ENCODE results near the gene TMEM151B.
A peak's percentile ranks its signal among the peaks of the same experiment; 100 is the strongest.
"Not testable (repeated sequence)": the region's sequence is repeated elsewhere in the genome, so short reads cannot be mapped to it uniquely, and the experiment has no call there.

Gene TMEM151B

DNA sequence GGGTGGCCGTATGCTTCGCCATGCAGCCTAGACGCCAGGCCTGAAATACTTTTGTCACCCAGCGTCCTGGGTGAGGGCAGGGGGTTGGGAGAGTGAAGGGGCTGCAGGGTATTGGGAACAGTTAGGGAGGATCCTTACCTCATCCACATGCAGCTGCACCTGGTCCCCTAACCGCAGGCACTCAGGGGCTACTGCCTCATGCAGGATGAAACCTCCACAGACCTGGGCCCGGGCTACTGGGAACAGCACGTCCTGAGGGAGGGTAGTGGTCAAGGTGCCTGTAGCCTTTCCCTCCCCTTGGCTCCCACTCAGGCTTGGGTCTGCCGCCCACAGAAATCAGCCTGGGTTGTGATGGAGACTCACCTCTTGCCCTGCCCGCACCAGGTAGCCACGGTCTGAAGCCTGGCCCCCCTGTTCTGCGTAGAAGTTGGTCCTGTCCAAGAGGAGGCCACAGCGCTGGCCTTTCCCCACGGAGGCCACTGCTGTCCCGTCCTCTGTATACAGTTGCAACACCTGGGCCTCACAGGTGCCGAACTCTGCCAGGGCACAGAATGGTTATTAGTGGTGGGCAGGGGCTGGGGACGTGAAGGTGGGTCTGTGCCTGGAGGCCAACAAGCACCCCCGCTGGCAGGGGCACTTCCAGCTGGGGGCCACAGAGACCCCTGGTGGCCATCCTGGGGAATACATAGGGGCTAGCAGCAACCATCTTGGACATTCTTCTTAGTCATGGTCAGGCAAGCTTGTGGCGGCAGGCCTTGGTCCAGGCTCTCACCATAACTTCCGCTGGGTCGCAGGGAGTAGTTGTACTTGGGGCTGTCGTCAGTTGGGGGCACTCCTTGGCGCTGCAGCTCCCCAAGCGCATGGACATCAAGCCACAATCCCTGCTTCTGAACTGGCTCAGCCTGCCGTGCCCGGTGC lies 34.3 kb downstream of the TMEM151B start:
- peak; percentile 65 for DNase-seq (ENCODE audit: low spot score)

DNA sequence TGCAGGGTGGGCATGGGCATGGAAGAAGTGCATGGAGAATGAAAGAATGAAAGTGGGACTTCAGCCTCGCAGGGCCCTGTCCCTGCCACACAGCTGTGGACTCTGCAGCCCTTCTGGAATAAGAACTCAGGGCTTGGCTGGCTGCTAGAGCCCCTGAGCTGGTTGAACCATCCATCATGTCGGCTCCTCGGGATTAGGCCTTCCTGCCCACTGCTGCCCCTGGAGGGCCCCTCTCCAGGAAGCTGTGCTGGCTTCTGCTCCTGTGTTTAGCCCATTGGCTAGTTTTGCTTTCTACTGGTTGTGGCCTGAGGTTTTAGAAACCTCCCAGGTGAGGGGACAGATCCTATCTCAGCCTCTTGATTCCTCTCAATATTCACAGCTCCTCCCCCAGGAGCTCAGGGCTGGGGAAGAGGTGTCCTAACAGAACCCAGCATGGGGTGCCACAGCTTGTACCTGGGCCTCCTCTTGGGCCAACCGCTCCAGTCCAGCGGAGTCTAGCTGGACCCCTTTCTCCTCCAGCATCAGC lies 35.0 kb downstream of the TMEM151B start:
- no peak for DNase-seq (ENCODE audit: low spot score)

GRCh38 chr6:44306710-44307109 lies 36.5 kb downstream of the TMEM151B start:
- no peak for DNase-seq (ENCODE audit: low spot score)

DNA sequence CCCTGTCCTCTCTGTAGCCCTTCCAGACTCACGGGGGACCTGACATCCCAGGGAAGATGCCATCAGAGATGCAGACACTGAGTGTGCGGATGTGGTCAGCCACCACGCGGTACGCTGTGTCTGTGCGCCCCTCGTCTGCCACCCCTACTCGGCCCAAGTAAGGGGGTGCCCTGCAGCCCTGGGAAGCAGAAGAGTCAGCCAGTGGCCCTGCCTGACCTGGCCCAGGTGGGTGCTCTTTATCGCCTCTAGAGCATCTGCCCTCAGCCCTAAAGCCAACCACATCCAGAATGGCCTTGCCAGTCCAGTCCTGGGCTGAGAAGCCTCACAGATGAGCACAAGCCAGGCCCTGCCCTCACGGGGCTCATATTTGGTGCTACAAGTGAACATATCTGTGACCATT lies 37.0 kb downstream of the TMEM151B start:
- DNase-seq (ENCODE audit: low spot score), result no peak

DNA sequence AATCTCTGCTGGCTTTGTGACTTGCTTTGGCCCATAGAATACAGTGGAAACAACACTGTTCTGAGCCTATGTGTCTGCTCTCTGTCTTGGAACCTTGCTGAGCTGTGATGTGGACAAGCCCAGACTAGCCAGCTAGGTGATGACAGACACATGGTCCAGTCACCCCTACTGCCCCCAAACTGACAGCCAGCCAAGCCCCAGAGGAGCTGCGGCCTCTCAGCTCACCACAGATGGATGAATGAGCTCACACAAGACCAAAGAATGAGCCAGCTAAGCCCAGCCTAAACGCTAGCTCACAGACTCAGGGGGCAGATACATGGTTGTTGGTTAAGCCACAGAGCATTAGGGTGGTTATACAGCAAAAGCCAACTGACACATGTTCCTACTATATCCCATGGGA lies 38.8 kb downstream of the TMEM151B start:
- DNase-seq (ENCODE audit: low spot score), result no peak

- DNase-seq (ENCODE audit: low spot score), result no peak
Observed at GRCh38 chr6:44309631-44310030, 39.4 kb downstream of the TMEM151B start.

GRCh38 chr6:44310241-44310640 lies 40.0 kb downstream of the TMEM151B start:
- no peak for DNase-seq (ENCODE audit: low spot score)

DNA sequence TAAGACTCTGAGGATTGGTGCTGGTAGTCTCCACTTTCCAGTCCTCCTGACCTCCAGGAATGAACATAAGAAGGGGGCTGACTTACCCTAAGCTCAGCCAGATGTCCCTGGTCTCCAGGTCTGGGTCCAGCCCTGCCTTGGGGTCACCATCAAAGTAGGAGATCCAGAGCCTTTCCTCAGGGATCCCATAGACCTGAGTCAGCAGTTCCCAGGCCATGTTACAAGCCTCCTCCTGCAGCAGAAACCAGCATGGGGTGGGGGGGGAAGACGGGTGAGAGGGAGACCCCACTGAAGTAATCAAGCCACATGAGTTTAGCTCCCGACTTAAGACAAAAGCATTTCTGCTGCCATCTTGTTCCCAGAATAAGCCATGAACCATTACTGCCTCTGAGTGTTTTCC lies 41.1 kb downstream of the TMEM151B start:
- no peak for DNase-seq (ENCODE audit: low spot score)

DNA sequence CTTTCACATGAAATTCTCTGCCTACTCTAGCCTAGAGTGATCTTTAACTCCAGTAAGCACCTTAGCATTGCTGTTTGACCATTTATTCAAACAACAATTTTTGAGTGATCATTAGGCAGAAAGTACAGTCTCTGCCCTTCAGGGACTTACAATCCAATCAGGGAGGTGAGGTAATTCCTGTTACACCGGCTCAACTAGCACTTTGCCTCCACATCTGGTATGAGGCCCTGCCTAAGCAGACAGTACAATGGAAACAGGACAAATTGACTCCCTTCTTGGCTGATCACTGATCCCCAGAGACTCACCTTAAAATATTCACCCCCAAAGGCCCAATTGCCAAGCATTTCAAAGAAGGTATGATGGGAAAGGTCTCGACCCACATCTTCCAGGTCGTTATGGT lies 41.5 kb downstream of the TMEM151B start:
- DNase-seq (ENCODE audit: low spot score), result no peak

DNA sequence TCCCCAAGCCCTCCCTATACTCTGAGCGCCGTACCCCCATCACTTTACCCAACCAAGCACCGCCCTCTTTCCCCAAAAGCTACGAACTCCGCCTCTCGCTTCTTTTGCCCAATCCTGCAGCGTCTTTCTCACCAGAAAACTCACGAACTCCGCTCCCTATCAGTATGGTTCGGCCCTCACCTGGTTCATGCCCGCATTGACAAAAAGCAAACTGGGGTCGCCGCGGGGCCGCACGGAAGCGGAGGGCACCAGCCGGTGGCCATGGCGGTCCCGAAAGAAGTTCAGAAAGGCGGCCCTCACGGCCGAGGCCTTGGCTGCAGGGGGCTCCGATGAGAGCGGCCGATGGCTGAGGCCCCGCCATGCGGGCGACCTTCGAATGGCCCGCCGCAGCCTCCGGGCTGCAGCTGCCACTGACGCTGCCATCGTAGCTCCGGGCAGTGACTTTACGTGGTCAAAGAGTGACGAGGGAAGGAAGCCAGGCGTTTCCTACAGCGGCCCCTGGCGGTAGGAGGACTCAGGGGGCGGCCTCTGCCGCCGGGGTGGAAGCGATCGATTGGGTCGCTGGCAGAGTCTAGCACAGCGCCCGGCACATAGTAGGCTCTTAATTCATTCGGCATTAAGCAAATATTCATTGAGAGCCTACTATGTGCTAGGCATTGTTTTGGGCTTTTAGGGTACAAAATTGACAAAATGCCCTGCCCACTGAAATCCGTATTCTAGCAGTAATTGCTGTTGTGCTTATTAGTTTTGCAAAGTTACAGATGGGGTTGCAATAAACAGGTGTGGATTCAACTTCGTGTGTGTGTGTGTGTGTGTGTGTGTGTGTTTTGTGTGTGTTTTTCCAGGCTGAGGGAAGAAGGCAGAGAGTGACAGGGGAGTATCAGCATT lies 42.9 kb downstream of the TMEM151B start, which contains the start of gene AARS2:
TSS of gene AARS2 (minus strand) at position 447 of the 888 bp plus-strand sequence. CDS start at position 423, 24 bp downstream.
- DNase-seq (ENCODE audit: low spot score), result peak; percentile 89

GRCh38 chr6:44314657-44315056 lies 44.4 kb downstream of the TMEM151B start:
- not testable (repeated sequence) for DNase-seq (ENCODE audit: low spot score)

DNA sequence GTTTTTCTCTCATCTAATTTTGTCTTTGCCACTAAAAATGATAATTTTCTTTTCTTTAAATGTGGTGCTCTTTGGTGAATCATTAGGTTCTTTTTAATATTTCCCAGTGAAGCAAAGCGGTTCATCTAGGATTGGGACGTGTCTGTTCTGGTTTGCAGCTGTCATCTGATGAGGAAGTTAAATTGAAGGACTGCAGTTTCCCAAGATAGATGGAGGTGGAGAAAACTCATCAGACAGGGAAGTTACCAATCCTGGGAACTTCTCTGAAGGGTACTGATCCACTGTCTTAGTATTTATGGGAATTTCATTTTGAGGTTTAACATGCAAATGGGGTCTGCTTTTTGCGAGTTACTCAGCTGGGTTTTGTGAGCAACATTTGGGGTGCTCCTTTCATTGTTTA lies 45.3 kb downstream of the TMEM151B start:
- no peak for DNase-seq (ENCODE audit: low spot score)

DNA sequence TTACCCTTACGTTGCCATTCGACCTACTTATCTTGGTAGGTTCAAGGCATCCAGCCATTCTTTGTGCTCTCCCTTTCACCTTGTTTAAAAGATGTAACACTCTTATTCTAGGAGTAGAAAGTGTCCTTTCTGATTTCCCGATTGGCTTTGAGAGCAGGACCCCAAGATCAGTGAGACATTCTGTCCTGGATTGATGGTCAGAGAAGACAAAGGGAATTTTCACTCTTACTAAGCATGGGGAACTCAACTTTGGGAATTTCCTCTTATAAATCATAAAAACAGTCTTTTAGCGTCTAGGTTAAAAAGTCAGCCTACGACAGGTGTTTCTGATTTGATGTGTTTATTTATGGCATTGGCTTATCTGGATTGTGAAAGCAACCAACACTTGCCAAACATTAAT lies 45.7 kb downstream of the TMEM151B start:
- DNase-seq (ENCODE audit: low spot score), result no peak

DNA sequence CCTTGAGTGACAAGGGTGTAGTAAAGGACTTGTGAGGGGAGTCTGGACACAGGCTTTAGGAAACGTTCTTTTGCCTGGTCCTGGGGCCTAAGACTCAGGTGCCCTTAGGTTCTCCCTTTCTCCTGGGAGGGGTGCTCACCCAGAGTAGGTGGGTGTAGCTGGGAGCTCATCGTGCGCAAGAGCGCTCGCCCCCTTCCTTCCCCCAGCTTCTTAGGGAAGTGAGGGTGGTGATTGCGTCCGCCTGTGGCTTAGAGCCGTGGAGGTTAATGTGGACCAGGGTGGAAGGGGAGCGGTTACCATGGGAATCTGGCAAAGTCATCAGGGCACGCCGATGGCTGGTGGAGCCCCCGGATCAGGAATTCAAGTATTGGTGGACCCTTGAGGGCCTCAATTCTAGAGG lies 46.2 kb downstream of the TMEM151B start:
- no peak for DNase-seq (ENCODE audit: low spot score)

- DNase-seq (ENCODE audit: low spot score), result not testable (repeated sequence)
Observed at GRCh38 chr6:44317136-44317631, 46.9 kb downstream of the TMEM151B start.

DNA sequence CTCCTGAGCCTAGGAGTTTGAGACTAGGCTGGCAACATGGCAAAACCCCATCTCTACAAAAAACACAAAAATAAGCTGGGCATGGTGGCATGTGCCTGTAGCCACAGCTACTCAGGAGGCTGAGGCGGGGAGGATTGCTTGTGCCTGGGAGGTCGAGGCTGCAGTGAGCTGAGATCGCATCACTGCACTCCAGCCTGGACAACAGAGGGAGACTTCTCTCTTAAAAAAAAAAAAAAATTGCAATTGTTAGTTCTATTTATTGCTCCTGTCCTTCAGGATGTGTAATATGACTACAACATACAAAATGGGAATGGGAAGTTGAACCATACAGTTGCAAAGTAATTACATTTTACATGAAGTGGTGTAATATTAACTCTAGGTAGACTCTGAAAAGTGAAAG lies 51.0 kb downstream of the TMEM151B start:
- DNase-seq (ENCODE audit: low spot score), result no peak

GRCh38 chr6:44327096-44327495 lies 56.8 kb downstream of the TMEM151B start:
- no peak for DNase-seq (ENCODE audit: low spot score)

DNA sequence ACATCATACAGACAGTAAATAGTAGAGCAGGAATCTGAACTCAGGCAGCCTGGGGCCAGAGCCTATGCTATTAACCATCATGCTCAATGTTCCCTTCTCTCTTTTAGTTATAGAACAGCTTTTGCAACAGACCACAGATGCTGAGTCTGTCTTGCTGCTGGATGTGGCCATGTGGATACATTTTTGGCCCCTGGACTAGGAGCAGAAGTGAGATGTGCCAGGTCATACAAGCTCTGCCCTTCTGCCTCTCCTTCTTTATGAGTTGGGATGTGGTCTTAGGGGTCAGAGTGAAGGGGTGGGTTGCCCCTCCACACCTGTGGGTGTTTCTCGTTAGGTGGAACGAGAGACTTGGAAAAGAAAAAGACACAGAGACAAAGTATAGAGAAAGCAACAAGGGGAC lies 57.5 kb downstream of the TMEM151B start:
- no peak for DNase-seq (ENCODE audit: low spot score)

- DNase-seq (ENCODE audit: low spot score), result not testable (repeated sequence)
Observed at GRCh38 chr6:44328203-44328602, 58.0 kb downstream of the TMEM151B start.

DNA sequence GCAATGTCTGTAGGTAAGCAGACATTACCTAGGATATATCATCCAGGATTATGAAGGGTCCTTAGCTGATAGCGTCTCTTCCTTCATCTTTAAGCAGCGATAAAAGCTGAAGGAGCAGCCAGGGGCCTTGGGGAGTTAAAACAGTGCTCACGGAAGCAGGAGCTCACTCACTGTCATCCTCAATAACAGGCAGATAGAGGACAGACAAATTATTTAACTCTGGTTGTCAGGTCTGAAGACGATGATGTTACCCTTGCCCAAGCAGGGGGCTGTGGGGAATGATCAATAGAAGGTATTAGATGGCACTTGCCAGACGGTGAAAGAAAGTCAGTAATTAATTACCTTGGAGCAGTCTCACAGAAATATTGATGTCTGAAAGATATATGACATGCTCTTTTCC lies 59.6 kb downstream of the TMEM151B start:
- DNase-seq (ENCODE audit: low spot score), result no peak

GRCh38 chr6:44332585-44332984 lies 62.3 kb downstream of the TMEM151B start:
- no peak for DNase-seq (ENCODE audit: low spot score)

- no peak for DNase-seq (ENCODE audit: low spot score)
Observed at GRCh38 chr6:44333273-44333919, 63.1 kb downstream of the TMEM151B start.
